Vagina (tissue), 2 donors: ENCODE results near the gene ITM2C.

ENCODE experiments used
- CTCF ChIP-seq, 3 experiments: fragments of 450-650 bp in 2 of 3; fragments of 200-600 bp in 1 of 3; sonication (generic) in 1 of 3; IDR thresholded peaks; one replicate each; pipeline ENCODE4 v1.5.1; 2017 to 2019; ENCODE audit warnings: antibody characterized with exemption in 3 of 3, mild to moderate bottlenecking in 2 of 3, moderate library complexity in 2 of 3
- POLR2AphosphoS5 ChIP-seq, 2 donors: sonication (generic); formaldehyde crosslinking; IDR thresholded peaks; one replicate each; pipeline ENCODE4 v1.9.0; 2017; ENCODE audit warnings: antibody characterized with exemption in 2 of 2, mild to moderate bottlenecking in 2 of 2, low read depth in 1 of 2; ENCODE audit not compliant: insufficient read depth in 1 of 2

- peak; percentile 22 to 48 (median 29) for TF ChIP-seq CTCF (IDR thresholded peaks at IDR 0.05)
- no peak for TF ChIP-seq POLR2AphosphoS5 (IDR thresholded peaks at IDR 0.05; ENCODE audit: insufficient read depth in 1 of 2, low read depth in 1 of 2)
Observed at GRCh38 chr2:230849633-230850357, 14.9 kb upstream of the ITM2C start.
